ENCODE measurements around the gene TPGS2.
"Not testable (repeated sequence)": the region's sequence is repeated elsewhere in the genome, so short reads cannot be mapped to it uniquely, and the experiment has no call there.

Gene TPGS2

GRCh38 chr18:36817039-36817438 lies 11.8 kb downstream of the TPGS2 start:
- Histone ChIP-seq H4K20me1 (ENCODE audit: insufficient read depth, low read length, poor library complexity, severe bottlenecking) (no peaks in the 10 kb centered on the region), H3K9ac (ENCODE audit: low read depth, low read length, poor library complexity, severe bottlenecking) (no peak overlapping the region), H3K79me2 (ENCODE audit: insufficient read depth, low read length) (peaks cover 4% of the 10 kb centered on the region; the same call in 1 of the 2 replicates), H3K4me2 (ENCODE audit: low read depth, low read length, poor library complexity, severe bottlenecking) (no peak overlapping the region), H2AFZ (ENCODE audit: low read length) (no peak overlapping the region), H3K9me3 (ENCODE audit: insufficient read depth, low read depth, low read length) (no peaks in the 10 kb centered on the region), H3K36me3 (ENCODE audit: insufficient read depth, low read length) (peaks cover 58% of the 10 kb centered on the region; the same call in 1 of the 2 replicates), H3F3A (ENCODE audit: low read depth) (no peaks in the 10 kb centered on the region), H3K9me2 (replicated peaks; ENCODE audit: low read depth, low read length) (no peaks in the 10 kb centered on the region), H3K27me3 (ENCODE audit: insufficient read depth, low read length, poor library complexity, severe bottlenecking) (no peaks in the 10 kb centered on the region), H3K4me1 (ENCODE audit: insufficient read depth, low read length, poor library complexity, severe bottlenecking) (no peaks in the 10 kb centered on the region), H3K4me3 (ENCODE audit: low read length, poor library complexity, severe bottlenecking) (no peak overlapping the region)
- no peak for TF ChIP-seq CTCF (conservative IDR thresholded peaks at IDR 0.05; ENCODE audit: low read length)

GRCh38 chr18:36816096-36816495 lies 12.7 kb downstream of the TPGS2 start:
- H3F3A ChIP-seq (ENCODE audit: low read depth); H3K9ac ChIP-seq (ENCODE audit: low read depth, low read length, poor library complexity, severe bottlenecking); H3K4me2 ChIP-seq (ENCODE audit: low read depth, low read length, poor library complexity, severe bottlenecking); H2AFZ ChIP-seq (ENCODE audit: low read length); H3K4me3 ChIP-seq (ENCODE audit: low read length, poor library complexity, severe bottlenecking); H3K27me3 ChIP-seq (ENCODE audit: insufficient read depth, low read length, poor library complexity, severe bottlenecking); H3K79me2 ChIP-seq (ENCODE audit: insufficient read depth, low read length); H3K4me1 ChIP-seq (ENCODE audit: insufficient read depth, low read length, poor library complexity, severe bottlenecking); H3K9me2 ChIP-seq (replicated peaks; ENCODE audit: low read depth, low read length); H4K20me1 ChIP-seq (ENCODE audit: insufficient read depth, low read length, poor library complexity, severe bottlenecking); H3K9me3 ChIP-seq (ENCODE audit: insufficient read depth, low read depth, low read length): not testable (repeated sequence)
- H3K36me3 ChIP-seq (ENCODE audit: insufficient read depth, low read length), result peaks cover 67% of the 10 kb centered on the region; the same call in 1 of the 2 replicates

GRCh38 chr18:36814994-36815393 lies 13.8 kb downstream of the TPGS2 start:
- Histone ChIP-seq H3K4me3 (ENCODE audit: low read length, poor library complexity, severe bottlenecking) (no peak overlapping the region), H3K9ac (ENCODE audit: low read depth, low read length, poor library complexity, severe bottlenecking) (no peak overlapping the region), H3K79me2 (ENCODE audit: insufficient read depth, low read length) (peaks cover 3% of the 10 kb centered on the region; the same call in 1 of the 2 replicates), H2AFZ (ENCODE audit: low read length) (no peak overlapping the region), H3K4me1 (ENCODE audit: insufficient read depth, low read length, poor library complexity, severe bottlenecking) (no peaks in the 10 kb centered on the region), H3K9me2 (replicated peaks; ENCODE audit: low read depth, low read length) (no peaks in the 10 kb centered on the region), H3F3A (ENCODE audit: low read depth) (no peaks in the 10 kb centered on the region), H4K20me1 (ENCODE audit: insufficient read depth, low read length, poor library complexity, severe bottlenecking) (peaks cover under 1% of the 10 kb centered on the region), H3K36me3 (ENCODE audit: insufficient read depth, low read length) (peaks cover 76% of the 10 kb centered on the region; the same call in 1 of the 2 replicates), H3K27me3 (ENCODE audit: insufficient read depth, low read length, poor library complexity, severe bottlenecking) (no peaks in the 10 kb centered on the region), H3K9me3 (ENCODE audit: insufficient read depth, low read depth, low read length) (no peaks in the 10 kb centered on the region), H3K4me2 (ENCODE audit: low read depth, low read length, poor library complexity, severe bottlenecking) (no peak overlapping the region)
- TF ChIP-seq CTCF (conservative IDR thresholded peaks at IDR 0.05; ENCODE audit: low read length) (no peak), EZH2phosphoT487 (IDR thresholded peaks at IDR 0.05; ENCODE audit: borderline replicate concordance) (no peak)

GRCh38 chr18:36813824-36814223 lies 15.0 kb downstream of the TPGS2 start:
- no peak overlapping the region for H3K4me2 ChIP-seq (ENCODE audit: low read depth, low read length, poor library complexity, severe bottlenecking)
- no peak overlapping the region for H3K4me3 ChIP-seq (ENCODE audit: low read length, poor library complexity, severe bottlenecking)
- H3K36me3 ChIP-seq (ENCODE audit: insufficient read depth, low read length), result peaks cover 81% of the 10 kb centered on the region; the same call in 1 of the 2 replicates
- no peaks in the 10 kb centered on the region for H3K9me3 ChIP-seq (ENCODE audit: insufficient read depth, low read depth, low read length)
- no peaks in the 10 kb centered on the region for H3K4me1 ChIP-seq (ENCODE audit: insufficient read depth, low read length, poor library complexity, severe bottlenecking)
- no peaks in the 10 kb centered on the region; the same call in 1 of the 2 replicates for H3K79me2 ChIP-seq (ENCODE audit: insufficient read depth, low read length)
- no peak overlapping the region for H3K9ac ChIP-seq (ENCODE audit: low read depth, low read length, poor library complexity, severe bottlenecking)
- TF ChIP-seq EZH2phosphoT487 (IDR thresholded peaks at IDR 0.05; ENCODE audit: borderline replicate concordance), result no peak
- no peak for TF ChIP-seq CTCF (conservative IDR thresholded peaks at IDR 0.05; ENCODE audit: low read length)
- no peaks in the 10 kb centered on the region for H3K9me2 ChIP-seq (replicated peaks; ENCODE audit: low read depth, low read length)
- H2AFZ ChIP-seq (ENCODE audit: low read length), result no peak overlapping the region
- H4K20me1 ChIP-seq (ENCODE audit: insufficient read depth, low read length, poor library complexity, severe bottlenecking), result peaks cover 9% of the 10 kb centered on the region
- no peaks in the 10 kb centered on the region for H3K27me3 ChIP-seq (ENCODE audit: insufficient read depth, low read length, poor library complexity, severe bottlenecking)
- no peaks in the 10 kb centered on the region for H3F3A ChIP-seq (ENCODE audit: low read depth)
